HS-27A (cell line): Measurements from ENCODE around the gene RAB34.
"Not testable (repeated sequence)": the region's sequence is repeated elsewhere in the genome, so short reads cannot be mapped to it uniquely, and the experiment has no call there.

Experiments used
- DNase-seq: peaks from one replicate; pipeline ENCODE4 v3.0.0-alpha.2; 2012; ENCODE audit warnings: low read depth, missing footprints

RAB34 gene

GRCh38 chr17:28745786-28746411 lies 28.2 kb upstream of the RAB34 start:
- no peak for DNase-seq

GRCh38 chr17:28744972-28745785 lies 27.5 kb upstream of the RAB34 start:
- DNase-seq = no peak

- DNase-seq = no peak
Observed at GRCh38 chr17:28744104-28744971, 26.7 kb upstream of the RAB34 start.

GRCh38 chr17:28743243-28744103 lies 25.8 kb upstream of the RAB34 start, which contains the start of gene TRAF4:
TRAF4 (plus strand) TSS chr17:28744011; CDS start chr17:28744113, 102 bp downstream.
- DNase-seq = no peak

GRCh38 chr17:28741358-28742349 lies 24.0 kb upstream of the RAB34 start:
- DNase-seq = no peak

- no peak for DNase-seq
Observed at GRCh38 chr17:28740406-28741357, 23.0 kb upstream of the RAB34 start.

GRCh38 chr17:28738680-28739384 lies 21.2 kb upstream of the RAB34 start:
- DNase-seq = no peak

- no peak for DNase-seq
Observed at GRCh38 chr17:28737770-28738679, 20.4 kb upstream of the RAB34 start.

- DNase-seq = no peak
Observed at GRCh38 chr17:28737316-28737715, 19.6 kb upstream of the RAB34 start.

- not testable (repeated sequence) for DNase-seq
Observed at GRCh38 chr17:28735913-28736769, 18.5 kb upstream of the RAB34 start.

GRCh38 chr17:28735242-28735722 lies 17.6 kb upstream of the RAB34 start:
- no peak for DNase-seq

GRCh38 chr17:28734712-28735241 lies 17.1 kb upstream of the RAB34 start:
- no peak for DNase-seq

GRCh38 chr17:28733346-28733745 lies 15.7 kb upstream of the RAB34 start:
- DNase-seq = no peak

- no peak for DNase-seq
Observed at GRCh38 chr17:28729950-28730330, 12.3 kb upstream of the RAB34 start.

- no peak for DNase-seq
Observed at GRCh38 chr17:28728364-28729200, 10.9 kb upstream of the RAB34 start, which contains the start of gene NEK8. NEK8 (plus strand) TSS chr17:28728788; CDS start chr17:28728814, 26 bp downstream.
